Bronchial epithelial cell (primary cell): ENCODE results near the gene PRMT2. TPM values are rescaled to one million over a fixed set of nuclear protein-coding genes. Genes with fewer than 3 reads are reported as not detected.

Source experiments
- DNase-seq: peaks from one replicate; pipeline ENCODE4 v3.0.0-alpha.2; 2010; ENCODE audit warnings: low read depth
- FAIRE-seq: peaks from 2 replicates; lab custom pipeline; 2011; peaks lifted over from hg19 to GRCh38; lab: Jason Lieb, UNC
- H3K27me3 ChIP-seq: 2 replicates; pipeline ENCODE4 v1.5.1; 2011; ENCODE audit warnings: low read length; ENCODE audit not compliant: control insufficient read depth, insufficient read depth
- H3K36me3 ChIP-seq: 2 replicates; pipeline ENCODE4 v1.5.1; 2011; ENCODE audit warnings: low read length; ENCODE audit not compliant: control insufficient read depth, insufficient read depth
- H3K4me3 ChIP-seq: 2 replicates; pipeline ENCODE4 v1.5.1; 2011; ENCODE audit warnings: mild to moderate bottlenecking, low read depth, low read length, control low read depth
- CTCF ChIP-seq: IDR thresholded peaks from 2 replicates; pipeline ENCODE4 v1.5.1; 2011; ENCODE audit warnings: mild to moderate bottlenecking, moderate library complexity, low read length, control low read depth, inconsistent platforms; ENCODE audit not compliant: insufficient read depth, severe bottlenecking
- total RNA-seq: library from RNA; depleted of rRNA; stranded (reverse); fragments of >200 nt; gene quantifications from 2 replicates; pipeline ENCODE4 v1.2.1, GENCODE V29; 2014

Gene PRMT2
- total RNA-seq, 1 donor from 2014 or later = 112 TPM

- no peaks in the 10 kb centered on the region for H3K27me3 ChIP-seq
- DNase-seq = peak; percentile 74
- H3K4me3 ChIP-seq = no peak overlapping the region
- peaks cover 1% of the 10 kb centered on the region for H3K36me3 ChIP-seq
- no peak for TF ChIP-seq CTCF
- peak; percentile 79 for FAIRE-seq
Observed at GRCh38 chr21:46663754-46664153, 28.3 kb downstream of the PRMT2 start.

- Histone ChIP-seq H3K36me3 (peaks cover 1% of the 10 kb centered on the region), H3K4me3 (no peak overlapping the region), H3K27me3 (no peaks in the 10 kb centered on the region)
- no peak for DNase-seq
- no peak for TF ChIP-seq CTCF
- FAIRE-seq = peak; percentile 66
Observed at GRCh38 chr21:46664316-46664995, 29.0 kb downstream of the PRMT2 start.

- FAIRE-seq = peak; percentile 52
- no peak for TF ChIP-seq CTCF
- no peak overlapping the region for H3K4me3 ChIP-seq
Observed at GRCh38 chr21:46665566-46665965, 30.1 kb downstream of the PRMT2 start.

GRCh38 chr21:46666941-46667740, 31.7 kb downstream of the PRMT2 start:
- DNase-seq = peak; percentile 45
- TF ChIP-seq CTCF = no peak

More at GRCh38 chr21:46665566-46665965, 30.1 kb downstream of the PRMT2 start:
- Histone ChIP-seq H3K36me3 (peaks cover 1% of the 10 kb centered on the region), H3K27me3 (no peaks in the 10 kb centered on the region)
- no peak for DNase-seq

GRCh38 chr21:46667741-46668380, 32.4 kb downstream of the PRMT2 start:
- no peak for TF ChIP-seq CTCF
- Histone ChIP-seq H3K27me3 (no peaks in the 10 kb centered on the region), H3K36me3 (peaks cover 1% of the 10 kb centered on the region), H3K4me3 (peak overlapping the region; percentile 56)
- DNase-seq (peak; percentile 30), FAIRE-seq (no peak)

More at GRCh38 chr21:46666941-46667740, 31.7 kb downstream of the PRMT2 start:
- no peaks in the 10 kb centered on the region for H3K27me3 ChIP-seq
- no peak for FAIRE-seq
- H3K4me3 ChIP-seq = peak overlapping the region; percentile 56
- H3K36me3 ChIP-seq = peaks cover 1% of the 10 kb centered on the region
